ENCODE results near the gene DCN. TPM values are rescaled to one million over a fixed set of nuclear protein-coding genes. Genes with fewer than 3 reads are reported as not detected.

Gene DCN
- total RNA-seq, 1 experiment from 2014 or later, result 2.0 TPM

- TF ChIP-seq RELA (CRISPR knock-in tag; IDR thresholded peaks at IDR 0.05; ENCODE audit: borderline replicate concordance) (no peak), FOXK1 (CRISPR knock-in tag; IDR thresholded peaks at IDR 0.05) (no peak), MXD4 (CRISPR knock-in tag; IDR thresholded peaks at IDR 0.05; ENCODE audit: borderline replicate concordance) (no peak), IRF1 (CRISPR knock-in tag; IDR thresholded peaks at IDR 0.05) (no peak), ZBTB21 (CRISPR knock-in tag; IDR thresholded peaks at IDR 0.05; ENCODE audit: borderline replicate concordance) (no peak), SP1 (CRISPR knock-in tag; conservative IDR thresholded peaks at IDR 0.05) (no peak), ZNF671 (CRISPR knock-in tag; IDR thresholded peaks at IDR 0.05) (no peak), RORB (CRISPR knock-in tag; IDR thresholded peaks at IDR 0.05) (no peak), ZNF121 (CRISPR knock-in tag; IDR thresholded peaks at IDR 0.05) (no peak), FOXP1 (CRISPR knock-in tag; IDR thresholded peaks at IDR 0.05; ENCODE audit: borderline replicate concordance) (no peak), OVOL2 (CRISPR knock-in tag; IDR thresholded peaks at IDR 0.05; ENCODE audit: borderline replicate concordance) (no peak), MYBL2 (CRISPR knock-in tag; IDR thresholded peaks at IDR 0.05) (no peak)
- TF ChIP-seq, protein P1, sequence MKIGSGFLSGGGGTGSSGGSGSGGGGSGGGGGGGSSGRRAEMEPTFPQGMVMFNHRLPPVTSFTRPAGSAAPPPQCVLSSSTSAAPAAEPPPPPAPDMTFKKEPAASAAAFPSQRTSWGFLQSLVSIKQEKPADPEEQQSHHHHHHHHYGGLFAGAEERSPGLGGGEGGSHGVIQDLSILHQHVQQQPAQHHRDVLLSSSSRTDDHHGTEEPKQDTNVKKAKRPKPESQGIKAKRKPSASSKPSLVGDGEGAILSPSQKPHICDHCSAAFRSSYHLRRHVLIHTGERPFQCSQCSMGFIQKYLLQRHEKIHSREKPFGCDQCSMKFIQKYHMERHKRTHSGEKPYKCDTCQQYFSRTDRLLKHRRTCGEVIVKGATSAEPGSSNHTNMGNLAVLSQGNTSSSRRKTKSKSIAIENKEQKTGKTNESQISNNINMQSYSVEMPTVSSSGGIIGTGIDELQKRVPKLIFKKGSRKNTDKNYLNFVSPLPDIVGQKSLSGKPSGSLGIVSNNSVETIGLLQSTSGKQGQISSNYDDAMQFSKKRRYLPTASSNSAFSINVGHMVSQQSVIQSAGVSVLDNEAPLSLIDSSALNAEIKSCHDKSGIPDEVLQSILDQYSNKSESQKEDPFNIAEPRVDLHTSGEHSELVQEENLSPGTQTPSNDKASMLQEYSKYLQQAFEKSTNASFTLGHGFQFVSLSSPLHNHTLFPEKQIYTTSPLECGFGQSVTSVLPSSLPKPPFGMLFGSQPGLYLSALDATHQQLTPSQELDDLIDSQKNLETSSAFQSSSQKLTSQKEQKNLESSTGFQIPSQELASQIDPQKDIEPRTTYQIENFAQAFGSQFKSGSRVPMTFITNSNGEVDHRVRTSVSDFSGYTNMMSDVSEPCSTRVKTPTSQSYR (CRISPR knock-in tag; IDR thresholded peaks at IDR 0.05), result no peak
- TF ChIP-seq, protein P2, sequence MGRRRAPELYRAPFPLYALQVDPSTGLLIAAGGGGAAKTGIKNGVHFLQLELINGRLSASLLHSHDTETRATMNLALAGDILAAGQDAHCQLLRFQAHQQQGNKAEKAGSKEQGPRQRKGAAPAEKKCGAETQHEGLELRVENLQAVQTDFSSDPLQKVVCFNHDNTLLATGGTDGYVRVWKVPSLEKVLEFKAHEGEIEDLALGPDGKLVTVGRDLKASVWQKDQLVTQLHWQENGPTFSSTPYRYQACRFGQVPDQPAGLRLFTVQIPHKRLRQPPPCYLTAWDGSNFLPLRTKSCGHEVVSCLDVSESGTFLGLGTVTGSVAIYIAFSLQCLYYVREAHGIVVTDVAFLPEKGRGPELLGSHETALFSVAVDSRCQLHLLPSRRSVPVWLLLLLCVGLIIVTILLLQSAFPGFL (CRISPR knock-in tag; IDR thresholded peaks at IDR 0.05; ENCODE audit: borderline replicate concordance), result no peak
- ATAC-seq (no peak), DNase-seq (ENCODE audit: low spot score) (no peak)
- POLR2A ChIA-PET, result no interaction called here
- no peak overlapping the region for H3K27ac Mint-ChIP-seq
- peaks cover 6% of the 10 kb centered on the region for H3K4me1 Mint-ChIP-seq
- no peaks in the 10 kb centered on the region; the same call in 1 of the 2 replicates for H3K27me3 Mint-ChIP-seq (ENCODE audit: low read depth)
- CTCF ChIA-PET, result interaction anchor here (0.6 to 3.0 kb wide), 12 partner anchors 9 to 274 kb away, joined by 3 to 12 read pairs (median 4); no protein-coding TSS in a partner anchor
- H3K9me3 Mint-ChIP-seq, result no peaks in the 10 kb centered on the region
- H3K36me3 Mint-ChIP-seq, result no peaks in the 10 kb centered on the region
- H3K4me3 Mint-ChIP-seq, result no peak overlapping the region
These were observed 74.3 kb downstream of the DCN start for GRCh38 chr12:91108196-91108755.

DNA sequence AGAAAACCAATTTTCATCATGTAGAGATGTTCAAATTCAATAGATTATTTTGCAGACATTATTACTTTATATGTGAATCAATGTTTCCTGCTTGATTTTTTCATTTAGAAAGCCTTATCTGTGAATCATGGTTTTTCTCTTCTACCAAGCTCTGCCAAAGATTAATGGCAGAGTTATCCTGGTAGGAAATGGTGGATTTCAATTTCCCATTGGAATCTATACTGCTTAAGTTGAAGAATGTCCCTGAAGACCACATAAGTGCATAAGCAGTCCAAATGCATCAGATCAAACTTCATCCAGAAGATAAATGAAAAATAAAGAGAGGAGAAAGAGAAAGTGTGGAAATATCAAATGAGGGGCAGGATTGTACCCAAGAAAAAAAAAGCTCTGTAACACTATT is 76.3 kb downstream of the DCN start:
- Mint-ChIP-seq H3K4me3 (no peak overlapping the region), H3K27me3 (ENCODE audit: low read depth) (no peaks in the 10 kb centered on the region; the same call in 1 of the 2 replicates), H3K27ac (no peak overlapping the region), H3K9me3 (no peaks in the 10 kb centered on the region), H3K36me3 (no peaks in the 10 kb centered on the region), H3K4me1 (peaks cover 4% of the 10 kb centered on the region)
- no peak for DNase-seq (ENCODE audit: low spot score)
- no peak for TF ChIP-seq ZBTB43 (CRISPR knock-in tag; IDR thresholded peaks at IDR 0.05)
- CTCF ChIA-PET, result no interaction called here
- POLR2A ChIA-PET, result no interaction called here
- ATAC-seq, result no peak

- Mint-ChIP-seq H3K27me3 (ENCODE audit: low read depth) (no peaks in the 10 kb centered on the region; the same call in 1 of the 2 replicates), H3K36me3 (no peaks in the 10 kb centered on the region), H3K9me3 (no peaks in the 10 kb centered on the region), H3K27ac (no peak overlapping the region), H3K4me3 (no peak overlapping the region), H3K4me1 (peaks cover 3% of the 10 kb centered on the region; the same call in 1 of the 2 replicates)
- ChIA-PET POLR2A (no interaction called here), CTCF (no interaction called here)
- TF ChIP-seq, protein P3, sequence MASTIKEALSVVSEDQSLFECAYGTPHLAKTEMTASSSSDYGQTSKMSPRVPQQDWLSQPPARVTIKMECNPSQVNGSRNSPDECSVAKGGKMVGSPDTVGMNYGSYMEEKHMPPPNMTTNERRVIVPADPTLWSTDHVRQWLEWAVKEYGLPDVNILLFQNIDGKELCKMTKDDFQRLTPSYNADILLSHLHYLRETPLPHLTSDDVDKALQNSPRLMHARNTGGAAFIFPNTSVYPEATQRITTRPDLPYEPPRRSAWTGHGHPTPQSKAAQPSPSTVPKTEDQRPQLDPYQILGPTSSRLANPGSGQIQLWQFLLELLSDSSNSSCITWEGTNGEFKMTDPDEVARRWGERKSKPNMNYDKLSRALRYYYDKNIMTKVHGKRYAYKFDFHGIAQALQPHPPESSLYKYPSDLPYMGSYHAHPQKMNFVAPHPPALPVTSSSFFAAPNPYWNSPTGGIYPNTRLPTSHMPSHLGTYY (CRISPR knock-in tag; IDR thresholded peaks at IDR 0.05), result no peak
- TF ChIP-seq, protein P4, sequence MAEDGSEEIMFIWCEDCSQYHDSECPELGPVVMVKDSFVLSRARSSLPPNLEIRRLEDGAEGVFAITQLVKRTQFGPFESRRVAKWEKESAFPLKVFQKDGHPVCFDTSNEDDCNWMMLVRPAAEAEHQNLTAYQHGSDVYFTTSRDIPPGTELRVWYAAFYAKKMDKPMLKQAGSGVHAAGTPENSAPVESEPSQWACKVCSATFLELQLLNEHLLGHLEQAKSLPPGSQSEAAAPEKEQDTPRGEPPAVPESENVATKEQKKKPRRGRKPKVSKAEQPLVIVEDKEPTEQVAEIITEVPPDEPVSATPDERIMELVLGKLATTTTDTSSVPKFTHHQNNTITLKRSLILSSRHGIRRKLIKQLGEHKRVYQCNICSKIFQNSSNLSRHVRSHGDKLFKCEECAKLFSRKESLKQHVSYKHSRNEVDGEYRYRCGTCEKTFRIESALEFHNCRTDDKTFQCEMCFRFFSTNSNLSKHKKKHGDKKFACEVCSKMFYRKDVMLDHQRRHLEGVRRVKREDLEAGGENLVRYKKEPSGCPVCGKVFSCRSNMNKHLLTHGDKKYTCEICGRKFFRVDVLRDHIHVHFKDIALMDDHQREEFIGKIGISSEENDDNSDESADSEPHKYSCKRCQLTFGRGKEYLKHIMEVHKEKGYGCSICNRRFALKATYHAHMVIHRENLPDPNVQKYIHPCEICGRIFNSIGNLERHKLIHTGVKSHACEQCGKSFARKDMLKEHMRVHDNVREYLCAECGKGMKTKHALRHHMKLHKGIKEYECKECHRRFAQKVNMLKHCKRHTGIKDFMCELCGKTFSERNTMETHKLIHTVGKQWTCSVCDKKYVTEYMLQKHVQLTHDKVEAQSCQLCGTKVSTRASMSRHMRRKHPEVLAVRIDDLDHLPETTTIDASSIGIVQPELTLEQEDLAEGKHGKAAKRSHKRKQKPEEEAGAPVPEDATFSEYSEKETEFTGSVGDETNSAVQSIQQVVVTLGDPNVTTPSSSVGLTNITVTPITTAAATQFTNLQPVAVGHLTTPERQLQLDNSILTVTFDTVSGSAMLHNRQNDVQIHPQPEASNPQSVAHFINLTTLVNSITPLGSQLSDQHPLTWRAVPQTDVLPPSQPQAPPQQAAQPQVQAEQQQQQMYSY (CRISPR knock-in tag; IDR thresholded peaks at IDR 0.05), result no peak
- TF ChIP-seq ZBTB21 (CRISPR knock-in tag; IDR thresholded peaks at IDR 0.05; ENCODE audit: borderline replicate concordance), result no peak
- no peak for TF ChIP-seq TEAD1 (CRISPR knock-in tag; IDR thresholded peaks at IDR 0.05)
- ATAC-seq (no peak), DNase-seq (ENCODE audit: low spot score) (no peak)
These were observed 76.8 kb downstream of the DCN start for GRCh38 chr12:91105807-91106206.

Measured in WTC11 (cell line).